SK-N-SH treated with all-trans-retinoic acid at 6 μM for 48 hours (cell line): ENCODE data around the gene CDH4.

Experiments used
- ATAC-seq: fragments of 200-7000 bp; cut with Tn5 transposase; 3 replicates; pipeline ENCODE4 v1.9.1; 2020; ENCODE audit warnings: mild to moderate bottlenecking, moderate library complexity
- ARNTL ChIP-seq: fragments of 450-650 bp; formaldehyde crosslinking; IDR thresholded peaks from 2 replicates; pipeline ENCODE4 v1.5.0; 2020; ENCODE audit warnings: low read depth, mild to moderate bottlenecking, moderate library complexity, borderline replicate concordance
- CSDC2 ChIP-seq: fragments of 250-450 bp; sonication (Bioruptor Pico); IDR thresholded peaks from 2 replicates; pipeline ENCODE4 v1.5.0; 2020; ENCODE audit warnings: mild to moderate bottlenecking, moderate library complexity
- ESRRG ChIP-seq: fragments of 250-450 bp; sonication (Bioruptor Pico); IDR thresholded peaks from 2 replicates; pipeline ENCODE4 v1.6.1; 2021; ENCODE audit warnings: mild to moderate bottlenecking
- GLIS3 ChIP-seq: fragments of 250-450 bp; sonication (Bioruptor Pico); IDR thresholded peaks from 2 replicates; pipeline ENCODE4 v1.5.0; 2020; ENCODE audit warnings: mild to moderate bottlenecking, moderate library complexity
- ISL1 ChIP-seq: fragments of 250-450 bp; sonication (Bioruptor Pico); IDR thresholded peaks from 2 replicates; pipeline ENCODE4 v2.1.2; 2022; ENCODE audit warnings: mild to moderate bottlenecking, moderate library complexity
- OSR1 ChIP-seq: fragments of 250-450 bp; sonication (Bioruptor Pico); IDR thresholded peaks from 2 replicates; pipeline ENCODE4 v1.8.0; 2022; ENCODE audit warnings: moderate library complexity, mild to moderate bottlenecking, inconsistent platforms
- PPARA ChIP-seq: fragments of 250-450 bp; sonication (Bioruptor Pico); IDR thresholded peaks from 2 replicates; pipeline ENCODE4 v1.5.0; 2020; ENCODE audit warnings: mild to moderate bottlenecking, borderline replicate concordance
- RARB ChIP-seq: fragments of 250-450 bp; sonication (Bioruptor Pico); IDR thresholded peaks from 2 replicates; pipeline ENCODE4 v1.8.0; 2021; ENCODE audit warnings: mild to moderate bottlenecking, moderate library complexity
- SNAI2 ChIP-seq: fragments of 250-450 bp; sonication (Bioruptor Pico); IDR thresholded peaks from 2 replicates; pipeline ENCODE4 v1.5.0; 2020; ENCODE audit warnings: mild to moderate bottlenecking, moderate library complexity
- TCF4 ChIP-seq: fragments of 250-450 bp; sonication (Bioruptor Pico); IDR thresholded peaks from 2 replicates; pipeline ENCODE4 v1.8.0; 2021; ENCODE audit warnings: mild to moderate bottlenecking, moderate library complexity, borderline replicate concordance
- ZC3H10 ChIP-seq: fragments of 250-450 bp; sonication (Bioruptor Pico); IDR thresholded peaks from 2 replicates; pipeline ENCODE4 v1.5.1; 2021; ENCODE audit warnings: mild to moderate bottlenecking, moderate library complexity
- ZFP3 ChIP-seq: fragments of 250-450 bp; sonication (Bioruptor Pico); IDR thresholded peaks from 2 replicates; pipeline ENCODE4 v1.5.0; 2020; ENCODE audit warnings: mild to moderate bottlenecking, moderate library complexity
- ZFP30 ChIP-seq: fragments of 450-650 bp; formaldehyde crosslinking; IDR thresholded peaks from 2 replicates; pipeline ENCODE4 v1.5.0; 2022; ENCODE audit warnings: mild to moderate bottlenecking, moderate library complexity
- ZNF565 ChIP-seq: fragments of 450-650 bp; formaldehyde crosslinking; conservative IDR thresholded peaks from 2 replicates; pipeline ENCODE4 v1.5.0; 2020; ENCODE audit warnings: low read depth, mild to moderate bottlenecking, moderate library complexity
- ZNF70 ChIP-seq: fragments of 450-650 bp; formaldehyde crosslinking; IDR thresholded peaks from 2 replicates; pipeline ENCODE4 v1.5.0; 2020; ENCODE audit warnings: mild to moderate bottlenecking, moderate library complexity
- ZNF8 ChIP-seq: fragments of 450-650 bp; formaldehyde crosslinking; IDR thresholded peaks from 2 replicates; pipeline ENCODE4 v1.5.0; 2020; ENCODE audit warnings: mild to moderate bottlenecking, moderate library complexity
- TF ChIP-seq, protein P1 (sequence below): fragments of 250-450 bp; sonication (Bioruptor Pico); IDR thresholded peaks from 2 replicates; pipeline ENCODE4 v1.8.0; 2021; ENCODE audit warnings: low read depth, mild to moderate bottlenecking, moderate library complexity, borderline replicate concordance
- TF ChIP-seq, protein P2 (sequence below): fragments of 250-450 bp; sonication (Bioruptor Pico); IDR thresholded peaks from 2 replicates; pipeline ENCODE4 v1.5.1; 2021; ENCODE audit warnings: mild to moderate bottlenecking, moderate library complexity
- TF ChIP-seq, protein P3 (sequence below): fragments of 250-450 bp; sonication (Bioruptor Pico); IDR thresholded peaks from 2 replicates; pipeline ENCODE4 v1.5.1; 2020; ENCODE audit warnings: low read depth, mild to moderate bottlenecking, moderate library complexity
- TF ChIP-seq, protein P4 (sequence below): fragments of 250-450 bp; sonication (Bioruptor Pico); IDR thresholded peaks from 2 replicates; pipeline ENCODE4 v1.8.0; 2020; ENCODE audit warnings: mild to moderate bottlenecking, moderate library complexity, borderline replicate concordance
- TF ChIP-seq, protein P5 (sequence below): fragments of 250-450 bp; sonication (Bioruptor Pico); IDR thresholded peaks from 2 replicates; pipeline ENCODE4 v1.5.0; 2020; ENCODE audit warnings: mild to moderate bottlenecking, moderate library complexity

Gene CDH4

DNA sequence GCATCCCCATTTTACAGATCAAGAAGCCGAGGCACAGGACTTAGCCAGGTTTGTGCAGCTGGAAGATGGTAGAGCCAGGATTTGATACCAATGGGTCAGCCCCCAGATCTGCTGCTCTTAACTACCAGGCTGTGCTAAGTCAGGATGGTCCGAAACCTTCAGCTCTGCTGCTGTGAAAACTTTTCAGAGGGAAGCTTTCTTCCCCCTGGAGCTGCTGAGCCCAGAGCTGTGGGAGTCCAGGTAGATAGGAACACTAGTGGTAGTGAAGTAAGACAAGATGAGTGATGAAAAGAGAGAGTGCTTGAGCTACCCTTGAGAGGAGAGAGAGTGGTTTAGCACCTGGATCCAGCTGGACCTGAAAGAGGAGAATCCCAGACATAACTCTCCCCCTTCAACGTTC, 230.8 kb downstream of the CDH4 start:
- no peak for ATAC-seq
- TF ChIP-seq ZNF8 (CRISPR knock-in tag), result no peak
- no peak for TF ChIP-seq ZFP30 (CRISPR knock-in tag)
- no peak for TF ChIP-seq ZC3H10 (CRISPR knock-in tag)
- TF ChIP-seq ISL1 (CRISPR knock-in tag), result no peak
- no peak for TF ChIP-seq CSDC2 (CRISPR knock-in tag)
- TF ChIP-seq TCF4, result no peak
- no peak for TF ChIP-seq SNAI2 (CRISPR knock-in tag)
- TF ChIP-seq ARNTL (CRISPR knock-in tag), result no peak

DNA sequence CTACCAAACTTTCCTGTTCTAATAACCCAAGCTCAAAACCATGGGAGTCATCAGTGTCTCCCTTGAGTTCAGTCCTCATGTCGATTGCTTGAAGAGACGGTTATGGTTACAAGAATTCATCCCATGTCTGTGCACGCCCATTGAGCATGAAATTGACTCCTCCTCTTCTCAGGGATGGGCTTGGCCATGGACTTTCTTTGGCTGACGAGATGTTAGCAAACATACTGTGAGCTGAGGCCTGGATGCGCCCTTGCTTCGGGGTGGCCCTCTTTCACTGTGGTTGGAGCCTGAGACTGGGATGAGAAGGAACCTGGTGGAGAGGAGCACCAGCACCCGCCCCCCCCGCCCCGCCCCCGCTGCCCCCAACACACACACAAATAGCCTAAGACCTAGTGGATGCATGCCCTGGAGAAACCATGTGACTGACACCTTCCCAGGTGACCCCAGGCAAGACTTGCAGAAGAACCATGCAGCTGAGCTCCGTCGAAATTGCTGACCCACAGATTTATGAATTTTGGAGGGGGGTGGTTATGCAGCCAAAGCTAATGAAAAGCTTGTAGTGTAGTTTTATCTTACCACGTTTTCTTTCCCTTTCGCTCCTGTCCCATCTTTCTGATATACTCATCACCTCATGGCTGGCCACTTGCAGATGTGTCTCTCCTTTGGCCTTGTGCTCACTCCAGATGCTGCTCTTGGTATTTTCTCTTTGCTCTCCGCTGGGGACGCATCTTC, 231.4 kb downstream of the CDH4 start:
- TF ChIP-seq ZFP3 (CRISPR knock-in tag) (no peak), ZC3H10 (CRISPR knock-in tag) (no peak), ESRRG (no peak), OSR1 (CRISPR knock-in tag) (no peak), ZNF8 (CRISPR knock-in tag) (no peak)
- TF ChIP-seq, protein P1, sequence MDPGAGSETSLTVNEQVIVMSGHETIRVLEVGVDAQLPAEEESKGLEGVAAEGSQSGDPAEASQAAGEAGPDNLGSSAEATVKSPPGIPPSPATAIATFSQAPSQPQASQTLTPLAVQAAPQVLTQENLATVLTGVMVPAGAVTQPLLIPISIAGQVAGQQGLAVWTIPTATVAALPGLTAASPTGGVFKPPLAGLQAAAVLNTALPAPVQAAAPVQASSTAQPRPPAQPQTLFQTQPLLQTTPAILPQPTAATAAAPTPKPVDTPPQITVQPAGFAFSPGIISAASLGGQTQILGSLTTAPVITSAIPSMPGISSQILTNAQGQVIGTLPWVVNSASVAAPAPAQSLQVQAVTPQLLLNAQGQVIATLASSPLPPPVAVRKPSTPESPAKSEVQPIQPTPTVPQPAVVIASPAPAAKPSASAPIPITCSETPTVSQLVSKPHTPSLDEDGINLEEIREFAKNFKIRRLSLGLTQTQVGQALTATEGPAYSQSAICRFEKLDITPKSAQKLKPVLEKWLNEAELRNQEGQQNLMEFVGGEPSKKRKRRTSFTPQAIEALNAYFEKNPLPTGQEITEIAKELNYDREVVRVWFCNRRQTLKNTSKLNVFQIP, result no peak
- no peak for ATAC-seq

DNA sequence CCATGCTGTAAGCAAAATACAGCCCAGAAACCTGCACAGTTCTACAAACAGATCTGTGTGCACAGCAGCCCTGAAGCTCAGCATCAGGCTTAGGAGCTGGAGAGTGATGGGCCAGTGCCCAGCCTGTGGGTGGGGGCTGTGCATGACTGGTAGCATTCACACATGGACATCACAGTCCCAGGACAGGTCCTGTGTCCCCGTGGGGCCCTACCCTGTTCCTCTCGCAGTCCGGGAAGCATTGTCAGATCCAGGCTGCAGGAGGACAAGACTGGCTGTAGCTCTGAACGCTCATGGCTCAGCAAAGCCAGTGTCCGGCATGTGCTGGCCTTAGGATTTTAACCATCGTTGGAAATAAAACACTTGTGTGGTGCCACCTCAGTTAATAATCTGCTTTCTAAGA, 234.1 kb downstream of the CDH4 start:
- TF ChIP-seq, protein P2, sequence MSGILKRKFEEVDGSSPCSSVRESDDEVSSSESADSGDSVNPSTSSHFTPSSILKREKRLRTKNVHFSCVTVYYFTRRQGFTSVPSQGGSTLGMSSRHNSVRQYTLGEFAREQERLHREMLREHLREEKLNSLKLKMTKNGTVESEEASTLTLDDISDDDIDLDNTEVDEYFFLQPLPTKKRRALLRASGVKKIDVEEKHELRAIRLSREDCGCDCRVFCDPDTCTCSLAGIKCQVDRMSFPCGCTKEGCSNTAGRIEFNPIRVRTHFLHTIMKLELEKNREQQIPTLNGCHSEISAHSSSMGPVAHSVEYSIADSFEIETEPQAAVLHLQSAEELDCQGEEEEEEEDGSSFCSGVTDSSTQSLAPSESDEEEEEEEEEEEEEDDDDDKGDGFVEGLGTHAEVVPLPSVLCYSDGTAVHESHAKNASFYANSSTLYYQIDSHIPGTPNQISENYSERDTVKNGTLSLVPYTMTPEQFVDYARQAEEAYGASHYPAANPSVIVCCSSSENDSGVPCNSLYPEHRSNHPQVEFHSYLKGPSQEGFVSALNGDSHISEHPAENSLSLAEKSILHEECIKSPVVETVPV (CRISPR knock-in tag), result no peak
- no peak for TF ChIP-seq ESRRG
- no peak for TF ChIP-seq ZFP3 (CRISPR knock-in tag)
- TF ChIP-seq, protein P3, sequence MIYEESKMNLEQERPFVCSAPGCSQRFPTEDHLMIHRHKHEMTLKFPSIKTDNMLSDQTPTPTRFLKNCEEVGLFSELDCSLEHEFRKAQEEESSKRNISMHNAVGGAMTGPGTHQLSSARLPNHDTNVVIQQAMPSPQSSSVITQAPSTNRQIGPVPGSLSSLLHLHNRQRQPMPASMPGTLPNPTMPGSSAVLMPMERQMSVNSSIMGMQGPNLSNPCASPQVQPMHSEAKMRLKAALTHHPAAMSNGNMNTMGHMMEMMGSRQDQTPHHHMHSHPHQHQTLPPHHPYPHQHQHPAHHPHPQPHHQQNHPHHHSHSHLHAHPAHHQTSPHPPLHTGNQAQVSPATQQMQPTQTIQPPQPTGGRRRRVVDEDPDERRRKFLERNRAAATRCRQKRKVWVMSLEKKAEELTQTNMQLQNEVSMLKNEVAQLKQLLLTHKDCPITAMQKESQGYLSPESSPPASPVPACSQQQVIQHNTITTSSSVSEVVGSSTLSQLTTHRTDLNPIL (CRISPR knock-in tag), result no peak
- TF ChIP-seq PPARA (CRISPR knock-in tag), result no peak
- TF ChIP-seq SNAI2 (CRISPR knock-in tag), result no peak
- no peak for TF ChIP-seq ZFP30 (CRISPR knock-in tag)
- no peak for TF ChIP-seq GLIS3 (CRISPR knock-in tag)
- TF ChIP-seq, protein P1, result no peak
- no peak for TF ChIP-seq ZNF565
- no peak for TF ChIP-seq ZC3H10 (CRISPR knock-in tag)
- TF ChIP-seq ARNTL (CRISPR knock-in tag), result no peak
- no peak for TF ChIP-seq CSDC2 (CRISPR knock-in tag)
- TF ChIP-seq TCF4, result no peak
- no peak for TF ChIP-seq OSR1 (CRISPR knock-in tag)
- TF ChIP-seq RARB (CRISPR knock-in tag), result no peak
- TF ChIP-seq, protein P4, sequence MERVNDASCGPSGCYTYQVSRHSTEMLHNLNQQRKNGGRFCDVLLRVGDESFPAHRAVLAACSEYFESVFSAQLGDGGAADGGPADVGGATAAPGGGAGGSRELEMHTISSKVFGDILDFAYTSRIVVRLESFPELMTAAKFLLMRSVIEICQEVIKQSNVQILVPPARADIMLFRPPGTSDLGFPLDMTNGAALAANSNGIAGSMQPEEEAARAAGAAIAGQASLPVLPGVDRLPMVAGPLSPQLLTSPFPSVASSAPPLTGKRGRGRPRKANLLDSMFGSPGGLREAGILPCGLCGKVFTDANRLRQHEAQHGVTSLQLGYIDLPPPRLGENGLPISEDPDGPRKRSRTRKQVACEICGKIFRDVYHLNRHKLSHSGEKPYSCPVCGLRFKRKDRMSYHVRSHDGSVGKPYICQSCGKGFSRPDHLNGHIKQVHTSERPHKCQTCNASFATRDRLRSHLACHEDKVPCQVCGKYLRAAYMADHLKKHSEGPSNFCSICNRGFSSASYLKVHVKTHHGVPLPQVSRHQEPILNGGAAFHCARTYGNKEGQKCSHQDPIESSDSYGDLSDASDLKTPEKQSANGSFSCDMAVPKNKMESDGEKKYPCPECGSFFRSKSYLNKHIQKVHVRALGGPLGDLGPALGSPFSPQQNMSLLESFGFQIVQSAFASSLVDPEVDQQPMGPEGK, result no peak
- TF ChIP-seq, all 23 proteins: peak for 0
- ATAC-seq, result no peak

DNA sequence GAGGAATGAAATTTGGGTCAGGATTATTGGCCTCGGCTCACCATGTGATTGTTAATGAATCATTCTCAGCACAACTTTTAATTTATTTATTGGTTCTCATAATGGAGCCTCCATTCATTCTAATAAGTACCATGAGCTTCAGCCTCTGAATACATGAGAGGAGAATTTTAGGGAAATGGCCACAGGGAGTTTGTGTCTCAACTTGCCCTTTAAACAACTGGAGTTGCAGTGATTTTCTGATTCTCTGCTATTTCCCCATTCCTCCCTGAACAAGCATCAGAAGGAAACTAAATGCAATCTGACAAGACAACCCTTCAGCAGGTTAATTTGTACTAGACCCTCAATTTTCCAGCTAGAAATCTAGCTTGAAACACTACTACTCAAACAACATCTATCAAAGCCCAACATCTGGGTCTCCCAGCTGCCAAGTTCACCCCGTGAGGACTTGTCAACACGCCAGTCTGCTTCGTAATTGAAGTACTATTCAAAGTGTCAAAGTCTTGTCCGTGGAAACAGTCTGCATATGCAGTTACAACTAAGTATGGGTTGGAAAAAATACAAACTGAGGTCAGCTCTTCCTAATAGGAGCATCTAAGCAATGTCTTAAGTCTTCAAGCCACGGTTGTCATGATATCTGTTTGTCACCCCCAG, 235.4 kb downstream of the CDH4 start:
- no peak for ATAC-seq
- no peak for TF ChIP-seq ZNF8 (CRISPR knock-in tag)
- TF ChIP-seq, protein P1, result no peak
- no peak for TF ChIP-seq SNAI2 (CRISPR knock-in tag)
- no peak for TF ChIP-seq OSR1 (CRISPR knock-in tag)
- TF ChIP-seq ZNF70 (CRISPR knock-in tag), result no peak
- TF ChIP-seq, protein P5, sequence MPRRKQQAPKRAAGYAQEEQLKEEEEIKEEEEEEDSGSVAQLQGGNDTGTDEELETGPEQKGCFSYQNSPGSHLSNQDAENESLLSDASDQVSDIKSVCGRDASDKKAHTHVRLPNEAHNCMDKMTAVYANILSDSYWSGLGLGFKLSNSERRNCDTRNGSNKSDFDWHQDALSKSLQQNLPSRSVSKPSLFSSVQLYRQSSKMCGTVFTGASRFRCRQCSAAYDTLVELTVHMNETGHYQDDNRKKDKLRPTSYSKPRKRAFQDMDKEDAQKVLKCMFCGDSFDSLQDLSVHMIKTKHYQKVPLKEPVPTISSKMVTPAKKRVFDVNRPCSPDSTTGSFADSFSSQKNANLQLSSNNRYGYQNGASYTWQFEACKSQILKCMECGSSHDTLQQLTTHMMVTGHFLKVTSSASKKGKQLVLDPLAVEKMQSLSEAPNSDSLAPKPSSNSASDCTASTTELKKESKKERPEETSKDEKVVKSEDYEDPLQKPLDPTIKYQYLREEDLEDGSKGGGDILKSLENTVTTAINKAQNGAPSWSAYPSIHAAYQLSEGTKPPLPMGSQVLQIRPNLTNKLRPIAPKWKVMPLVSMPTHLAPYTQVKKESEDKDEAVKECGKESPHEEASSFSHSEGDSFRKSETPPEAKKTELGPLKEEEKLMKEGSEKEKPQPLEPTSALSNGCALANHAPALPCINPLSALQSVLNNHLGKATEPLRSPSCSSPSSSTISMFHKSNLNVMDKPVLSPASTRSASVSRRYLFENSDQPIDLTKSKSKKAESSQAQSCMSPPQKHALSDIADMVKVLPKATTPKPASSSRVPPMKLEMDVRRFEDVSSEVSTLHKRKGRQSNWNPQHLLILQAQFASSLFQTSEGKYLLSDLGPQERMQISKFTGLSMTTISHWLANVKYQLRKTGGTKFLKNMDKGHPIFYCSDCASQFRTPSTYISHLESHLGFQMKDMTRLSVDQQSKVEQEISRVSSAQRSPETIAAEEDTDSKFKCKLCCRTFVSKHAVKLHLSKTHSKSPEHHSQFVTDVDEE, result no peak
- TF ChIP-seq ISL1 (CRISPR knock-in tag), result no peak
